GM21528 (cell line): ENCODE data around the gene TOM1L2.
"Not testable (repeated sequence)": the region's sequence is repeated elsewhere in the genome, so short reads cannot be mapped to it uniquely, and the experiment has no call there.

ENCODE experiments used
- ATAC-seq: cut with Tn5 transposase; IDR thresholded peaks from one replicate; pipeline ENCODE4 v1.9.1; 2021; ENCODE audit warnings: mild to moderate bottlenecking, moderate library complexity; ENCODE audit not compliant: unreplicated experiment, low FRiP score

TOM1L2 gene

GRCh38 chr17:17926840-17927449 lies 45.3 kb downstream of the TOM1L2 start:
- ATAC-seq: no peak

- ATAC-seq: no peak
Observed at GRCh38 chr17:17926036-17926435, 46.2 kb downstream of the TOM1L2 start.

GRCh38 chr17:17924857-17925250 lies 47.3 kb downstream of the TOM1L2 start:
- ATAC-seq: no peak

- no peak for ATAC-seq
Observed at GRCh38 chr17:17924131-17924856, 47.9 kb downstream of the TOM1L2 start.

GRCh38 chr17:17922070-17922614 lies 50.1 kb downstream of the TOM1L2 start:
- ATAC-seq: no peak

GRCh38 chr17:17921192-17922069 lies 50.8 kb downstream of the TOM1L2 start:
- ATAC-seq: no peak

- ATAC-seq: no peak
Observed at GRCh38 chr17:17919169-17920107, 52.8 kb downstream of the TOM1L2 start.

- ATAC-seq: no peak
Observed at GRCh38 chr17:17917394-17917793, 54.8 kb downstream of the TOM1L2 start.

- no peak for ATAC-seq
Observed at GRCh38 chr17:17915183-17915582, 57.0 kb downstream of the TOM1L2 start.

- ATAC-seq: no peak
Observed at GRCh38 chr17:17913695-17914332, 58.4 kb downstream of the TOM1L2 start.

- ATAC-seq: not testable (repeated sequence)
Observed at GRCh38 chr17:17912336-17912735, 59.9 kb downstream of the TOM1L2 start.

- ATAC-seq: no peak
Observed at GRCh38 chr17:17911001-17911613, 61.1 kb downstream of the TOM1L2 start.

GRCh38 chr17:17910060-17910459 lies 62.1 kb downstream of the TOM1L2 start:
- no peak for ATAC-seq

- no peak for ATAC-seq
Observed at GRCh38 chr17:17909078-17909477, 63.1 kb downstream of the TOM1L2 start.

GRCh38 chr17:17907469-17907868 lies 64.7 kb downstream of the TOM1L2 start:
- ATAC-seq: no peak

GRCh38 chr17:17906418-17907215 lies 65.6 kb downstream of the TOM1L2 start:
- ATAC-seq: no peak

- no peak for ATAC-seq
Observed at GRCh38 chr17:17905036-17905320, 67.2 kb downstream of the TOM1L2 start.
